Inferior parietal cortex (tissue), 1 donor: Measurements from ENCODE around the gene SETD7.

Experiments
- DNase-seq: peaks from one replicate; pipeline ENCODE4 v3.0.0-alpha.2; 2016; ENCODE audit errors: extremely low spot score

Gene SETD7

GRCh38 chr4:139556071-139556723 lies at the start of gene SETD7:
Gene SETD7 (minus strand): TSS chr4:139556219. CDS start chr4:139556137, 82 bp downstream.
- no peak for DNase-seq

DNA sequence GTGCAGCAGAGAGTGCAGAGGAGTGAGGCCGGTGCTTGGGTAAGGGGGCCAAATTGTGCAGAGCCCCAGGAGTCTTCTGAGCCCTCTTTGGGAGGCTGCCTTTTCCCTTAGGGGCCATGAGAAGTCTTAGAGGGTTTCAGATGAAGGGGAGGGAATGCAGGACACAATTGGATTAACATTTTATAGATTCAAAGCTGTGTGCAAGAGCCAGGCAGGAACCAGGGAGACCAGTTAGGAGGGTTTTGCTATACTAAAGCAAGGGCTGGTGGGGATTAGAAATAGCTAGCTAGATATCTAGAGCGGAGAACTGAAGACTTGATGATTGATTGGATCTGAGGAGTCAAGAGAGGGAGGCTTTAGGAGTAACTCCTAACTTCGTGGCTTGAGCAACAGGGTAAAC lies 49.5 kb upstream of the SETD7 start:
- DNase-seq, result no peak

DNA sequence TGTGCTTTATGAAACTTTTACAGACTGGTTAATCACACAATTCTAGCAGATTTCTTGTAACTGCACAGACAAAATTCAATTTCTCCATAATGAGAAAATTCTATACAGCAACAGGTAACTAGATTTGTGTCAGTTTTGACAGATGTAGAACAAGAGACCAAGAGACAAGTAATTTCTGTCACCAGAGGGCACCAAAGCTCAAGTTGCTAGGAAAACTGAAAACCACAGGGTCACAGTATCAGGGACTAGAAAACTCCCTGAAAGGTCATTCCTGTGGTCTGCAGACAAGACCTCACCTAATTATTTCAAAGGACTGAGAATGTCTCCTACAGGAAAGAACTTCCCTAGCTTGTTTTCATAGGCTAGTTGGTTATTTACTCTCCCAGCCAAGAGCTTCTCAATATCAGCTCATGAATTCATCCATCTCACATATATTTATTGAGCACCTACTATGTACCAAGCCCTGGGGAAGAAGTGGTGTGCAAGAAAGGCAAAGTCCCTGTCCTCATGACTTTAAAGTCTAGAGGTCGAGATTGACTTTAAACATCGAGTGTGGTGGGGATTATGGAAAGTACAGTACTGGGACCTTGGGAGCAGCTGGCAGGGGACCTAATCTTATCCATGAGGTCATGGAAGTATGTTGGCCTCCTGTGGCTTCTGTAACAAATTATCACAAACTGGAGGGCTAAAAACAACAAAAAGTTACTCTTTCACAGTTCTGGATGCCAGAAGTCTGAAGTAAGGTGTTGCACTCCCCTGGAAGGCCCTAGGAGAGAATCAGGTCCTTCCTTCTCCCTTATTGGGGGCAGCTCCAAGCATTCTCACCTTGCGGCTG lies 47.8 kb upstream of the SETD7 start:
- peak; percentile 87 for DNase-seq

- DNase-seq, result no peak
Measured at GRCh38 chr4:139602776-139603360, 46.8 kb upstream of the SETD7 start.

- no peak for DNase-seq
Measured at GRCh38 chr4:139600662-139601061, 44.6 kb upstream of the SETD7 start.

DNA sequence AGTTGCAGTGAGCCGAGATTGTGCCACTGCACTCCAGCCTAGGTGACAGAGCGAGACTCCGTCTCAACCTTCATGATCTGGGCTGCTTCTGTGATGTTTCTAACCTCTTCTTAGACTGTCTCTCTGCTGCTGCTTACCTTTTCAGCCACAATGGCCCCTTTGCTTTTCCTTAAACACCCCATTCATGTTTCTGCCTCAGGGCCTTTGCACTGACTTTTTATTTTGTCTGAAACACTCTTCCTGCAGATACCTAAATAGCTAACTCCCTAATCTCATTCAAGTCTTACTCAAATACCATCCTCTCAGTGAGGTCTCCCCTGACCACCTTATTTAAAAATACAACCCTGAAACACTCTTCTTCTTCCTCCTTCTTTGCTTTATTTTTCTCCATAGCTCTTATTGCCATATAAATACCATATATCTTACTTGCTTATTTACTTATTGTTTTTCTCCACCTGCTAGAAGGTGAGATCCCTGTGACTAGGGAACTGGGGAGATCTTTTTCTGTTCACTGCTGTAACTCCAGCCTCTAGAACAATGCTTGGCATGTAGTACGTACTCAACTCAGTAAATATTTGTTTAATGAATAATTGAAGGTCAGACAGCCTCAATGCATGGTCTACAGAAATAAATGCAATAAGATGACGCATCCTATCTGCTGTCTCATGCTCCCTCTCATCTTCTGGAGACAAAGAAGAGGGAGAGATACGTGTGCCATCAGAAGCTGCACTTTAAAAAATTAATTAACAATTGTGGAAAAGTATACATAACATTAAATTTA lies 43.8 kb upstream of the SETD7 start:
- DNase-seq, result no peak

DNA sequence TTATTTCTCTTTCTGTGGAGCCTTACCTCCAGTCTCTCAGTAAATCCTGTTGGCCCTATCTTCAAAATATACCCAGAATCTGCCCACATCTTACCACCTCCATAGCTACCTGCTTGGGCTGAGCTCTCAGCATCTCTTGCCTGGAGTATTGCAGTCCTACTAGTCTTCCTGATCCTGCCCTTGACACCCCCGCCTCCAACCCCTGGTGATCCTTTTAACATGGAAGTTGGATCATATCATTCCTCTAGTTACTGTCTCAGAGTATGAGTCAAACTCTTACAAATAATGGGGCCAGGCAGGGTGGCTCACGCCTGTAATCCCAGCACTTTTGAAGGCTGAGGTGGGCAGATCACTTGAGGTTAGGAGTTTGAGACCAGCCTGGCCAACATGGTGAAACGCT lies 43.1 kb upstream of the SETD7 start:
- no peak for DNase-seq

- DNase-seq, result no peak
Measured at GRCh38 chr4:139596684-139597279, 40.8 kb upstream of the SETD7 start.

- DNase-seq, result no peak
Measured at GRCh38 chr4:139596034-139596683, 40.1 kb upstream of the SETD7 start.

GRCh38 chr4:139594591-139595185 lies 38.7 kb upstream of the SETD7 start:
- no peak for DNase-seq

GRCh38 chr4:139593091-139593564 lies 37.1 kb upstream of the SETD7 start:
- no peak for DNase-seq

- no peak for DNase-seq
Measured at GRCh38 chr4:139589336-139590018, 33.5 kb upstream of the SETD7 start.

DNA sequence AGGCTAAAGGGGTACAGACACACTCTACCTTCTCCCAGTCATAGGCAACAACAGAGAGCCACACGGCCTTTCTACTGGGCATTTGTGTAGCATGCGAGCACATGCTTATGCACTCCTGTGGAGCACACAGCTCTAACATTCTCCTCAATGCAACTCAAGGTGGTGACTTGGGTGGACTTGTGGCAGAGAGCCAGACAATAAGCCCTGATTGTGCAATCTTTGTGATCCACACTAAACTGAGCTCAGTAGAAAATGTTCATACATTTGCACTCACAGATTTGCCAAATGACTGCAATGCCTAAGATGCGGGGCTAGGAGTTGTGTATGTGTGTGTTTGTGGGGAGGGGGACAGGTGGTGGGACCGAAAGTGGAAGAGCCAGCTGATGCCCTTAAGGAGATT lies 31.4 kb upstream of the SETD7 start:
- DNase-seq, result no peak

GRCh38 chr4:139585473-139585872 lies 29.5 kb upstream of the SETD7 start:
- DNase-seq, result no peak

DNA sequence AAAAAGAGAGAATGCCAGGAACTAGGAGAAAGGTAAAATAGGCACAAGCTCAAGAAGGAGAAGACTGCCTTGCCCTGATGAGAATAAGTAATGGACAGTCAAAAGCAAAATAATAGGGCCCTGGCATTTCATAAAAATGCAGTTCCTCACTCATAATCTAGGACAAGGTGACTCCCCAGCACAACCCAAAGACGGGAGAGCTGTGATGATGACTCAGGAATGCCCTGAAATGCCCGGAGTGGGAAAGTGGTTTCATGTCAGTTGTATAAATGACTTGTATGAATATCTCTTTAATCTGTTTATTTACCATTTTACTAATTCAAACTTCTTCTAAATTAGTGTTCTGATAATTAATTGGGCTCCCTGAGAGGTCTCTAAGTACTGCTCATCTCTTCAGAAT lies 28.8 kb upstream of the SETD7 start:
- DNase-seq, result no peak

DNA sequence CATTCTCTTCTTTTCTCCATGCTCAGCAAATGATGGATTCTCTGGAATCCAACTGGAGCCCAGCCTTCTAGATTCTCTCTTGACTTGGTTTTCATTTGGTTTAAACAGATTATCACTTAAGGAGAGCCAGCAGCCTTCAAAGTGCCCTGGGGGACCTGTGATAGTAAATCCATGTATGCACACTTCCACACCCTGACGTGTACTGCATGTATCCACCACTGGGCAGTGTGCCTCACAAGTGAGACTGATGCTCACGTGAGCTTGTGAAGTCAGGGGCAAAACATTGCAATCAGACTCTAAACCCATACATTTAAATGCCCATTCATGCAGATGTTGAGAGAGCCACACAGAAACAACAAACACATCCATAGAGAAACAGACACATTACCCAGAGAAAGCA lies 28.0 kb upstream of the SETD7 start:
- no peak for DNase-seq

- no peak for DNase-seq
Measured at GRCh38 chr4:139582044-139582443, 26.0 kb upstream of the SETD7 start.

DNA sequence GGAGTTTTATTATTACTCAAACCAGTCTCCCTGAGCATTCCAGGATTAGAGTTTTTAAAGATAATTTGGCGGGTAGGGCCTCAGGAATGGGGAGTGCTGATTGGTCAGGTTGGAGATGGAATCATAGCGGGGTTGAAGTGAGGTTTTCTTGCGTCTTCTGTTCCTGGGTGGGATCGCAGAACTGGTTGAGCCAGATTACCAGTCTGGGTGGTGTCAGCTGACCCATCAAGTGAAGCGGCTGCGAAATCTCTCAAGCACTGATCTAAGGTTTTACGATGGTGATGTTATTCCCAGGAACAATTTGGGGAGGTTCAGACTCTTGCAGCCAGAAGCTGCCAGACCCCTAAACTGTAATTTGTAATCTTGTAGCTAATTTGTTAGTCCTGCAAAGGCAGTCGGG lies 25.1 kb upstream of the SETD7 start:
- no peak for DNase-seq

- no peak for DNase-seq
Measured at GRCh38 chr4:139576219-139576618, 20.2 kb upstream of the SETD7 start.

- no peak for DNase-seq
Measured at GRCh38 chr4:139575072-139575471, 19.1 kb upstream of the SETD7 start.
